ENCODE measurements around the gene CDH22. TPM values are rescaled to one million over a fixed set of nuclear protein-coding genes. Genes with fewer than 3 reads are reported as not detected.

Gene CDH22
- total RNA-seq, 2 donors from 2014 or later = 0.22 to 0.77 TPM

DNA sequence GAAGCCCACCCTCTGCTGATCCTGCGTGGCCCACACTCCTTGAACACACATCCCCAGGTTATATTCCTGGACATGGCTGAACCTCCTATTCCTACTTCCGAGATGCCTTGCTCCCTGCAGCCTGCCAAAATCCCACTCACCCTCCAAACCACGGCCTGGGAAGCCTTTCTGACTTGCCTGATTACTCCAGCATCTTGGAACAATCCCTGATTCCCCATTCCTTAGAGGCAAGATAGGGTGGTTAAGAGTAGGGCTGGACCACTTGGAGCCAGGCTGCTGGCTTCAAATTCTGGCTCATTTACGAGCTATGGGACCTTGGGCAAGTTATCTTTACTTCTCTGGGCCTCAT, 45.9 kb upstream of the CDH22 start:
- Mint-ChIP-seq H3K4me1 (peaks cover 15% of the 10 kb centered on the region), H3K36me3 (ENCODE audit: low read depth) (peaks cover 27% of the 10 kb centered on the region), H3K9me3 (no peaks in the 10 kb centered on the region), H3K27me3 (ENCODE audit: insufficient read depth) (no peaks in the 10 kb centered on the region), H3K4me3 (no peak overlapping the region), H3K27ac (no peak overlapping the region)
- H3K27me3 ChIP-seq (ENCODE audit: control insufficient read depth, insufficient read depth, low read length, poor library complexity, severe bottlenecking) = no peaks in the 10 kb centered on the region
- no peak overlapping the region for H3K9ac ChIP-seq (ENCODE audit: extremely low read depth, low read length, poor library complexity, severe bottlenecking)
- H3K27ac ChIP-seq (ENCODE audit: low read depth, low read length) = no peak overlapping the region
- TF ChIP-seq, protein P1, sequence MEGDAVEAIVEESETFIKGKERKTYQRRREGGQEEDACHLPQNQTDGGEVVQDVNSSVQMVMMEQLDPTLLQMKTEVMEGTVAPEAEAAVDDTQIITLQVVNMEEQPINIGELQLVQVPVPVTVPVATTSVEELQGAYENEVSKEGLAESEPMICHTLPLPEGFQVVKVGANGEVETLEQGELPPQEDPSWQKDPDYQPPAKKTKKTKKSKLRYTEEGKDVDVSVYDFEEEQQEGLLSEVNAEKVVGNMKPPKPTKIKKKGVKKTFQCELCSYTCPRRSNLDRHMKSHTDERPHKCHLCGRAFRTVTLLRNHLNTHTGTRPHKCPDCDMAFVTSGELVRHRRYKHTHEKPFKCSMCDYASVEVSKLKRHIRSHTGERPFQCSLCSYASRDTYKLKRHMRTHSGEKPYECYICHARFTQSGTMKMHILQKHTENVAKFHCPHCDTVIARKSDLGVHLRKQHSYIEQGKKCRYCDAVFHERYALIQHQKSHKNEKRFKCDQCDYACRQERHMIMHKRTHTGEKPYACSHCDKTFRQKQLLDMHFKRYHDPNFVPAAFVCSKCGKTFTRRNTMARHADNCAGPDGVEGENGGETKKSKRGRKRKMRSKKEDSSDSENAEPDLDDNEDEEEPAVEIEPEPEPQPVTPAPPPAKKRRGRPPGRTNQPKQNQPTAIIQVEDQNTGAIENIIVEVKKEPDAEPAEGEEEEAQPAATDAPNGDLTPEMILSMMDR (conservative IDR thresholded peaks at IDR 0.05) = no peak
- H3K36me3 ChIP-seq (ENCODE audit: control insufficient read depth, insufficient read depth, low read length) = peaks cover 40% of the 10 kb centered on the region
- no peaks in the 10 kb centered on the region for H3K9me3 ChIP-seq (ENCODE audit: control insufficient read depth, low read length)
- H3K4me3 ChIP-seq (ENCODE audit: low read length) = no peak overlapping the region
- no peaks in the 10 kb centered on the region for H3K4me1 ChIP-seq (ENCODE audit: control insufficient read depth, insufficient read depth, low read length)
- DNase-seq = no peak
- WGBS, 2 experiments (ENCODE audit: insufficient coverage in 1 of 2, insufficient read length in 1 of 2) = 90 to 91% methylated on average over 2 to 4 of the region's 4 CpGs

DNA sequence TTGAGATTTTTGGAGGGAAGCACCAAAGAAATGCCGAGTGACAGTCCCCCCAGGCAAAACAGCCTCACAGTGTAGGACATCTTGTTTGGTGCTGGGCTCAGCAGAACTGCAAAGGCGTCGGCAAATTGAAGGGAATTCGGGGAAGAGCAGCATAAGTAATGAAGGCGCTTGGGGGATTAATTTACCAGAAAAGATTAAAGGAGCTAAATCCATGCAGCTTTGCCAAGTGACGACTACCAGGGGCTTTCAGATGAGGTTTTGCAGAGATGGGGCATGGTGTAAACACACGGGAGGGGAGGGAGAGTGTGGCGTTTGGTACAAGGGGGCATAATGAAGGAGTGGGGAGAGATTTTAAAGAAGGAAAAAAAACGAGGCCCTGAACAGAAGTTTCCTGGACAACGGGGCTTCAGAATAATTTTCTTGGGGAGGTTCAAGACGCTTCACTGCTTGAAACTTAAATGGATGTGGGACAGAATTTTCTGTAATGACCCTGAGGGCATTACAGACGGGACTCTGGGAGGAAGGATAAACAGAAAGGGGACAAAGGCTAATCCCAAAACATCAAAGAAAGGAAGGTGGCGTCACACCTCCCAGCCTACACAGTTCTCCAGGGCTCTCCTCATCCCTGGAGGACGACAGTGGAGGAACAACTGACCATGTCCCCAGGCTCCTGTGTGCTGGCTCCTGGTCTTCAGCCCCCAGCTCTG, 45.4 kb upstream of the CDH22 start:
- no peaks in the 10 kb centered on the region for H3K27me3 Mint-ChIP-seq (ENCODE audit: insufficient read depth)
- Histone ChIP-seq H3K36me3 (ENCODE audit: control insufficient read depth, insufficient read depth, low read length) (peaks cover 38% of the 10 kb centered on the region), H3K9me3 (ENCODE audit: control insufficient read depth, low read length) (no peaks in the 10 kb centered on the region), H3K27ac (ENCODE audit: low read depth, low read length) (no peak overlapping the region), H3K4me1 (ENCODE audit: control insufficient read depth, insufficient read depth, low read length) (peaks cover 1% of the 10 kb centered on the region), H3K27me3 (ENCODE audit: control insufficient read depth, insufficient read depth, low read length, poor library complexity, severe bottlenecking) (no peaks in the 10 kb centered on the region), H3K9ac (ENCODE audit: extremely low read depth, low read length, poor library complexity, severe bottlenecking) (no peak overlapping the region), H3K4me3 (ENCODE audit: low read length) (no peak overlapping the region)
- 85 to 87% methylated on average over 13 to 14 of the region's 14 CpGs for WGBS, 2 experiments (ENCODE audit: insufficient coverage in 1 of 2, insufficient read length in 1 of 2)
- H3K4me3 Mint-ChIP-seq = no peak overlapping the region
- peaks cover 18% of the 10 kb centered on the region for H3K4me1 Mint-ChIP-seq
- no peaks in the 10 kb centered on the region for H3K9me3 Mint-ChIP-seq
- no peak for DNase-seq
- TF ChIP-seq, protein P1 (conservative IDR thresholded peaks at IDR 0.05) = no peak
- H3K36me3 Mint-ChIP-seq (ENCODE audit: low read depth) = peaks cover 27% of the 10 kb centered on the region
- no peak overlapping the region for H3K27ac Mint-ChIP-seq

DNA sequence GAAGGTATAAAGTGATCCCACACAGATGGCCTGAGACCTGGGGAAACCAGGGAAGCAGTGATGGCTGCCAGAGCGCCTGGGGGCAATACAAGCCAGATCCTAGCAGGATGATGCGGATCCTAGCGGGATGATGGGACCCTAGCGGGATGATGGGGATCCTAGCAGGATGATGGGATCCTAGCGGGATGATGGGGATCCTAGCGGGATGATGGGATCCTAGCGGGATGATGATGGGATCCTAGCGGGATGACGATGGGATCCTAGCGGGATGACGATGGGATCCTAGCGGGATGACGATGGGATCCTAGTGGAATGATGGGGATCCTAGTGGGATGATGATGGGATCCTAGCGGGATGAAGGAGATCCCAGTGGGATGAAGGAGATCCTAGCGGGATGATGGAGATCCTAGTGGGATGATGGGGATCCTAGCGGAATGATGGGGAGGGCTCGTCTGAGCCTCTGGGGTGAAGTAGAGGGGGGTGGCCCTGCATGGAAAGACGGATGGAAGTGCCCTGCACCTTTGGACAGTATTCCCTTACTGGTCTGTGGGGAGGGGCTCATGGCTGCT, 44.2 kb upstream of the CDH22 start:
- 86 to 90% methylated on average over 16 to 18 of the region's 18 CpGs for WGBS, 2 experiments (ENCODE audit: insufficient coverage in 1 of 2, insufficient read length in 1 of 2)
- Mint-ChIP-seq H3K27ac (no peak overlapping the region), H3K4me1 (peaks cover 24% of the 10 kb centered on the region), H3K27me3 (ENCODE audit: insufficient read depth) (no peaks in the 10 kb centered on the region), H3K36me3 (ENCODE audit: low read depth) (peaks cover 27% of the 10 kb centered on the region), H3K4me3 (no peak overlapping the region), H3K9me3 (no peaks in the 10 kb centered on the region)
- peaks cover 4% of the 10 kb centered on the region for H3K4me1 ChIP-seq (ENCODE audit: control insufficient read depth, insufficient read depth, low read length)
- no peak overlapping the region for H3K27ac ChIP-seq (ENCODE audit: low read depth, low read length)
- H3K27me3 ChIP-seq (ENCODE audit: control insufficient read depth, insufficient read depth, low read length, poor library complexity, severe bottlenecking) = no peaks in the 10 kb centered on the region
- TF ChIP-seq, protein P1 (conservative IDR thresholded peaks at IDR 0.05) = no peak
- no peaks in the 10 kb centered on the region for H3K9me3 ChIP-seq (ENCODE audit: control insufficient read depth, low read length)
- H3K4me3 ChIP-seq (ENCODE audit: low read length) = no peak overlapping the region
- no peak overlapping the region for H3K9ac ChIP-seq (ENCODE audit: extremely low read depth, low read length, poor library complexity, severe bottlenecking)
- H3K36me3 ChIP-seq (ENCODE audit: control insufficient read depth, insufficient read depth, low read length) = peaks cover 30% of the 10 kb centered on the region
- no peak for DNase-seq
